WTC11 (cell line): ENCODE results near the gene HPSE2.

ENCODE experiments used
- CBFB ChIP-seq: sonication (generic); formaldehyde crosslinking; IDR thresholded peaks from 2 replicates; pipeline ENCODE4 v1.8.1; 2022; ENCODE audit warnings: mild to moderate bottlenecking, low read depth, missing genetic modification reagents
- CREM ChIP-seq: sonication (generic); formaldehyde crosslinking; IDR thresholded peaks from 2 replicates; pipeline ENCODE4 v1.8.1; 2022; ENCODE audit warnings: mild to moderate bottlenecking, missing genetic modification reagents, moderate library complexity
- JUN ChIP-seq: sonication (generic); formaldehyde crosslinking; IDR thresholded peaks from 2 replicates; pipeline ENCODE4 v1.8.0; 2023; ENCODE audit warnings: mild to moderate bottlenecking, missing genetic modification reagents
- MAX ChIP-seq: sonication (generic); formaldehyde crosslinking; IDR thresholded peaks from 2 replicates; pipeline ENCODE4 v1.8.0; 2022; ENCODE audit warnings: mild to moderate bottlenecking, missing genetic modification reagents
- SP1 ChIP-seq: sonication (generic); formaldehyde crosslinking; conservative IDR thresholded peaks from 2 replicates; pipeline ENCODE4 v1.8.1; 2022; ENCODE audit warnings: missing genetic modification reagents
- ZNF263 ChIP-seq: sonication (generic); formaldehyde crosslinking; IDR thresholded peaks from 2 replicates; pipeline ENCODE4 v1.8.1; 2022; ENCODE audit warnings: low read depth, mild to moderate bottlenecking, moderate library complexity, missing genetic modification reagents
- TF ChIP-seq, protein P1 (sequence below): fragments of 200-600 bp; IDR thresholded peaks from 2 replicates; pipeline ENCODE4 v1.8.0; 2022; ENCODE audit warnings: antibody characterized with exemption

GRCh38 chr10:98511876-98512275, 723.8 kb downstream of the HPSE2 start:
- TF ChIP-seq, protein P1, sequence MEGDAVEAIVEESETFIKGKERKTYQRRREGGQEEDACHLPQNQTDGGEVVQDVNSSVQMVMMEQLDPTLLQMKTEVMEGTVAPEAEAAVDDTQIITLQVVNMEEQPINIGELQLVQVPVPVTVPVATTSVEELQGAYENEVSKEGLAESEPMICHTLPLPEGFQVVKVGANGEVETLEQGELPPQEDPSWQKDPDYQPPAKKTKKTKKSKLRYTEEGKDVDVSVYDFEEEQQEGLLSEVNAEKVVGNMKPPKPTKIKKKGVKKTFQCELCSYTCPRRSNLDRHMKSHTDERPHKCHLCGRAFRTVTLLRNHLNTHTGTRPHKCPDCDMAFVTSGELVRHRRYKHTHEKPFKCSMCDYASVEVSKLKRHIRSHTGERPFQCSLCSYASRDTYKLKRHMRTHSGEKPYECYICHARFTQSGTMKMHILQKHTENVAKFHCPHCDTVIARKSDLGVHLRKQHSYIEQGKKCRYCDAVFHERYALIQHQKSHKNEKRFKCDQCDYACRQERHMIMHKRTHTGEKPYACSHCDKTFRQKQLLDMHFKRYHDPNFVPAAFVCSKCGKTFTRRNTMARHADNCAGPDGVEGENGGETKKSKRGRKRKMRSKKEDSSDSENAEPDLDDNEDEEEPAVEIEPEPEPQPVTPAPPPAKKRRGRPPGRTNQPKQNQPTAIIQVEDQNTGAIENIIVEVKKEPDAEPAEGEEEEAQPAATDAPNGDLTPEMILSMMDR = no peak
- TF ChIP-seq CBFB (CRISPR knock-in tag) (no peak), CREM (CRISPR knock-in tag) (no peak), MAX (no peak), ZNF263 (CRISPR knock-in tag) (no peak), SP1 (CRISPR knock-in tag) (no peak), JUN (no peak)
